Endodermal cell (in vitro differentiated cells): ENCODE results near the gene TSKU. TPM values are rescaled to one million over a fixed set of nuclear protein-coding genes. Genes with fewer than 3 reads are reported as not detected.

ENCODE experiments used
- DNase-seq: peaks from one replicate; pipeline ENCODE4 v3.0.0-alpha.2; 2017
- H3K27ac ChIP-seq: 2 replicates; pipeline ENCODE4 v1.5.1; 2013; ENCODE audit warnings: mild to moderate bottlenecking, low read depth, low read length, moderate library complexity
- H3K27me3 ChIP-seq: 2 replicates; pipeline ENCODE4 v1.6.1; 2013; ENCODE audit warnings: mild to moderate bottlenecking, low read length, moderate library complexity; ENCODE audit not compliant: insufficient read depth, control insufficient read depth, poor library complexity, severe bottlenecking
- H3K36me3 ChIP-seq: 2 replicates; pipeline ENCODE4 v1.7.0; 2013; ENCODE audit warnings: mild to moderate bottlenecking, low read length, moderate library complexity; ENCODE audit not compliant: control insufficient read depth, insufficient read depth
- H3K4me1 ChIP-seq: one replicate; pipeline ENCODE4 v1.7.0; 2013; ENCODE audit warnings: low read length; ENCODE audit not compliant: control insufficient read depth, insufficient read depth
- H3K4me3 ChIP-seq: 2 replicates; pipeline ENCODE4 v1.5.1; 2013; ENCODE audit warnings: mild to moderate bottlenecking, low read length, moderate library complexity
- H3K9ac ChIP-seq: 2 replicates; pipeline ENCODE4 v1.6.1; 2013; ENCODE audit warnings: mild to moderate bottlenecking, low read length, moderate library complexity; ENCODE audit not compliant: poor library complexity, severe bottlenecking; ENCODE audit errors: extremely low read depth
- H3K9me3 ChIP-seq: 2 replicates; pipeline ENCODE4 v1.6.1; 2013; ENCODE audit warnings: mild to moderate bottlenecking, low read length, moderate library complexity; ENCODE audit not compliant: control insufficient read depth
- H3K27ac Mint-ChIP-seq: 2 replicates; pipeline ENCODE4 v1.8.0; 2020; ENCODE audit warnings: mixed read lengths
- H3K27me3 Mint-ChIP-seq: 2 replicates; pipeline ENCODE4 v1.8.0; 2021; ENCODE audit warnings: mild to moderate bottlenecking, mixed read lengths; ENCODE audit not compliant: insufficient read depth
- H3K36me3 Mint-ChIP-seq: 2 replicates; pipeline ENCODE4 v1.8.0; 2020; ENCODE audit warnings: low read depth, mixed read lengths
- H3K4me1 Mint-ChIP-seq: 2 replicates; pipeline ENCODE4 v1.8.0; 2020; ENCODE audit warnings: mixed read lengths
- H3K4me3 Mint-ChIP-seq: 2 replicates; pipeline ENCODE4 v1.8.0; 2020; ENCODE audit warnings: mild to moderate bottlenecking, moderate library complexity, mixed read lengths
- H3K9me3 Mint-ChIP-seq: 2 replicates; pipeline ENCODE4 v1.8.0; 2020; ENCODE audit warnings: mild to moderate bottlenecking, mixed read lengths
- CTCF ChIP-seq: fragments of 200-600 bp; sonication (generic); conservative IDR thresholded peaks from 2 replicates; pipeline ENCODE4 v1.5.0; 2021; ENCODE audit warnings: antibody characterized with exemption, mild to moderate bottlenecking
- WGBS, 2 experiments: methylation state at CpG; one replicate each; pipeline versions ENCODE4 v1.1.5 to v1.1.7; 2013; ENCODE audit warnings: missing lambda C conversion rate in 2 of 2, mixed read lengths in 1 of 2; ENCODE audit not compliant: insufficient coverage in 1 of 2, insufficient read length in 1 of 2; 5-methylcytosine and 5-hydroxymethylcytosine counted together
- total RNA-seq, 2 donors: library from RNA; stranded (reverse); fragmentation: NEBNext Ultra II Directional in 1 of 2; extraction: Animal tissue kit (Norgen Biotek cat#: 25700) in 1 of 2; gene quantifications; 2 replicates in 1 of 2; 3 replicates in 1 of 2; pipeline ENCODE4 v1.2.1, GENCODE V29; 2021

The TSKU gene
- total RNA-seq, 2 donors from 2014 or later, result 105 to 130 TPM

DNA sequence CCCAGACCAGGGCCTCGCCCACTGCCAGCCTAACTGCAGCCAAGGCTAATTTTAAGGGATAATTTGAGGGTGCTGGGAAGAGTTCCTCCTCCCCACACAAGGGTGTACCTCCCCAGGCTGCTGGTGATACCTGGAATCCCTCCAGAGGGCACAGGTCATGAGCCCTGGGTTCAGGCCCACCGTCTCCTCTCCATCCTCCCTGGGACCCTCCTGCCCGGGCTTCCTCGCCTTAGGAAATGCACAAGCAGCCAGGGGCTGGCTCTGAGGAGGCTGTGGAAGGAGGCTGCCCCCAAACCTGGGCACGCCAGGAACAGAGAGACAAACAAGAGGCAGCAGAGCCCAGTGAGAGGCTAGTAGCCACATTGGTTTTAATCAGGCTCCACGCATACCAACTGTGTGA is 16.6 kb upstream of the TSKU start:
- H3K9me3 Mint-ChIP-seq, result no peaks in the 10 kb centered on the region
- Histone ChIP-seq H3K27me3 (no peaks in the 10 kb centered on the region), H3K9ac (no peak overlapping the region), H3K4me3 (no peak overlapping the region), H3K27ac (no peak overlapping the region), H3K4me1 (peaks cover 45% of the 10 kb centered on the region), H3K36me3 (no peaks in the 10 kb centered on the region), H3K9me3 (no peaks in the 10 kb centered on the region)
- no peak overlapping the region for H3K4me3 Mint-ChIP-seq
- peaks cover 79% of the 10 kb centered on the region for H3K4me1 Mint-ChIP-seq
- no peak for DNase-seq
- no peak overlapping the region for H3K27ac Mint-ChIP-seq
- WGBS, 2 experiments, result 71 to 83% methylated on average over 2 to 6 of the region's 6 CpGs
- TF ChIP-seq CTCF, result no peak
- H3K27me3 Mint-ChIP-seq, result no peaks in the 10 kb centered on the region
- no peaks in the 10 kb centered on the region for H3K36me3 Mint-ChIP-seq

DNA sequence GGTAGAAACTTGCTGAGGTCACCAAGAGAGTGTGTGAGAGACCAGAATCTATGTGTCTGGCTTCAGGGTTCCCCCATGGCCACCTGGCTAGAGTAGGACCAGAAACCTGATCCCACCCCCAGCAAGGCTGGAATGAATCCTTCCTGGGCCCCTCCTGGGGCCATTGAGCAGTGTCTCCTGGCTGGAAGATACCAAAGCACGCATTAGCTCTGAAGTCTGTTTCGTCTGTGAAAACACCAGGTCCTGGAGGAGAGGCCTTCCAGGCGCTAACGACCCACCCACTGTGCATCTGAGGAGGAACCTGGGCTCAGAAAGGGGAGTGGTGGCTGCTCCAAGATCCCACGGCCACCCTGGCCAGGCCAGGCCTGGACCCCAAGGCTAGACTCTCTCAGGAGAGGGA is 15.5 kb upstream of the TSKU start:
- H3K9me3 ChIP-seq, result no peaks in the 10 kb centered on the region
- no peak overlapping the region for H3K4me3 ChIP-seq
- peaks cover 80% of the 10 kb centered on the region for H3K4me1 Mint-ChIP-seq
- no peaks in the 10 kb centered on the region for H3K9me3 Mint-ChIP-seq
- peaks cover 51% of the 10 kb centered on the region for H3K4me1 ChIP-seq
- no peak overlapping the region for H3K27ac ChIP-seq
- no peak for TF ChIP-seq CTCF
- no peaks in the 10 kb centered on the region for H3K27me3 ChIP-seq
- DNase-seq, result peak; percentile 71
- H3K36me3 Mint-ChIP-seq, result no peaks in the 10 kb centered on the region
- H3K4me3 Mint-ChIP-seq, result peak overlapping the region; percentile 33
- WGBS, 2 experiments, result 75 to 93% methylated on average over 3 to 5 of the region's 5 CpGs
- H3K9ac ChIP-seq, result no peak overlapping the region
- H3K27ac Mint-ChIP-seq, result peak overlapping the region; percentile 74
- no peaks in the 10 kb centered on the region for H3K36me3 ChIP-seq
- no peaks in the 10 kb centered on the region for H3K27me3 Mint-ChIP-seq

GRCh38 chr11:76768088-76768908 is 14.9 kb upstream of the TSKU start:
- Histone ChIP-seq H3K4me3 (no peak overlapping the region), H3K27ac (peak overlapping the region; percentile 12), H3K36me3 (no peaks in the 10 kb centered on the region), H3K4me1 (peaks cover 51% of the 10 kb centered on the region), H3K9me3 (no peaks in the 10 kb centered on the region), H3K27me3 (no peaks in the 10 kb centered on the region), H3K9ac (peak overlapping the region; percentile 26)
- peak; percentile 82 for DNase-seq
- Mint-ChIP-seq H3K27me3 (no peaks in the 10 kb centered on the region), H3K9me3 (no peaks in the 10 kb centered on the region), H3K27ac (peak overlapping the region; percentile 74), H3K4me3 (peak overlapping the region; percentile 33), H3K4me1 (peaks cover 84% of the 10 kb centered on the region), H3K36me3 (no peaks in the 10 kb centered on the region)
- no peak for TF ChIP-seq CTCF
- WGBS, 2 experiments, result 14 to 28% methylated on average over 2 to 7 of the region's 7 CpGs
